NCI-H1436 (cell line): Measurements from ENCODE around the gene NXPE3.
"Not testable (repeated sequence)": the region's sequence is repeated elsewhere in the genome, so short reads cannot be mapped to it uniquely, and the experiment has no call there.

Experiments used
- DNase-seq: peaks from one replicate; lab custom pipeline; 2025; lab: John Stamatoyannopoulos, UW

NXPE3 gene

GRCh38 chr3:101779047-101779821 is at the start of gene NXPE3:
NXPE3 (plus strand) TSS chr3:101779211; CDS start chr3:101785597, 6,386 bp downstream.
- peak; percentile 86 for DNase-seq

- DNase-seq = no peak
Observed at GRCh38 chr3:101729586-101729985, 49.4 kb upstream of the NXPE3 start.

- no peak for DNase-seq
Observed at GRCh38 chr3:101730839-101731238, 48.2 kb upstream of the NXPE3 start.

- DNase-seq = no peak
Observed at GRCh38 chr3:101732240-101732641, 46.8 kb upstream of the NXPE3 start.

- no peak for DNase-seq
Observed at GRCh38 chr3:101735833-101736232, 43.2 kb upstream of the NXPE3 start.

- not testable (repeated sequence) for DNase-seq
Observed at GRCh38 chr3:101741914-101742313, 37.1 kb upstream of the NXPE3 start.

GRCh38 chr3:101744811-101745210 is 34.2 kb upstream of the NXPE3 start:
- no peak for DNase-seq

- not testable (repeated sequence) for DNase-seq
Observed at GRCh38 chr3:101745934-101746333, 33.1 kb upstream of the NXPE3 start.

GRCh38 chr3:101753386-101754113 is 25.5 kb upstream of the NXPE3 start:
- DNase-seq = not testable (repeated sequence)

GRCh38 chr3:101758224-101758623 is 20.8 kb upstream of the NXPE3 start:
- DNase-seq = no peak

GRCh38 chr3:101762041-101762646 is 16.9 kb upstream of the NXPE3 start:
- DNase-seq = no peak

GRCh38 chr3:101777745-101778281 is 1.2 kb upstream of the NXPE3 start:
- DNase-seq = not testable (repeated sequence)

GRCh38 chr3:101778385-101779046 is 495 bp upstream of the NXPE3 start:
- no peak for DNase-seq

- DNase-seq = no peak
Observed at GRCh38 chr3:101779822-101780381, 891 bp downstream of the NXPE3 start.

GRCh38 chr3:101780661-101781060 is 1.6 kb downstream of the NXPE3 start:
- no peak for DNase-seq

- no peak for DNase-seq
Observed at GRCh38 chr3:101781166-101781565, 2.2 kb downstream of the NXPE3 start.

- no peak for DNase-seq
Observed at GRCh38 chr3:101784855-101785613, 6.0 kb downstream of the NXPE3 start.

GRCh38 chr3:101791778-101792177 is 12.8 kb downstream of the NXPE3 start:
- no peak for DNase-seq

- DNase-seq = no peak
Observed at GRCh38 chr3:101796077-101796680, 17.2 kb downstream of the NXPE3 start.

GRCh38 chr3:101801174-101801573 is 22.2 kb downstream of the NXPE3 start:
- DNase-seq = no peak

- DNase-seq = no peak
Observed at GRCh38 chr3:101802179-101802578, 23.2 kb downstream of the NXPE3 start.
